ENCODE data around the gene IREB2.

DNA sequence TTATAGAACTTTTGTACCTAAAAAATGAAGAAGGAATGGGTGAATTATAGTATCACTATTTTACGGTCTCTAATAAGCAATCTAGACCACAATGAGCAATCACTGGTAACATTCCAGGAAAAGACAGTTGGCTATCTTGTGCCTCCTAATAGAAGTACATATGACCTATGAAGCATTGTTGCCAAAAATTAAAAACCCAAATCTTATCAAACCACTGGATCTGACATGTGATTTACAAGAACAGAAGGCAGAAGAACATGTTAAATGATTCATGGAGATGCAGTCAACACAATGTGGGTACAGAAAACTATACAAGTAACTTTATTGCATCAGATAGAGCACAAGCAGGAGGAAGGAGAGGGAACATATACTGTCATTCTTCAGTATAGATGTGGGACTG, 54.9 kb downstream of the IREB2 start:
- TF ChIP-seq YY1 (IDR thresholded peaks at IDR 0.05; ENCODE audit: insufficient read depth, insufficient read length) = no peak
- TF ChIP-seq ZNF274 (IDR thresholded peaks at IDR 0.05; ENCODE audit: low read depth, low read length) = no peak
- TF ChIP-seq SUZ12 (IDR thresholded peaks at IDR 0.05; ENCODE audit: extremely low read depth, insufficient read depth, insufficient read length) = no peak

All from NT2/D1 (cell line).